H9 (cell line): Measurements from ENCODE around the gene C19orf73. TPM values are rescaled to one million over a fixed set of nuclear protein-coding genes. Genes with fewer than 3 reads are reported as not detected.
A peak's percentile ranks its signal among the peaks of the same experiment; 100 is the strongest.

Experiments
- DNase-seq: peaks from one replicate; pipeline ENCODE4 v3.0.0-alpha.2; 2017
- H2AFZ ChIP-seq: one replicate; pipeline ENCODE4 v1.6.1; 2013; ENCODE audit warnings: mild to moderate bottlenecking, low read length, control low read depth, moderate library complexity
- H2AK5ac ChIP-seq: 2 replicates; pipeline ENCODE4 v1.6.1; 2013; ENCODE audit warnings: low read length, control low read depth, mixed read lengths; ENCODE audit not compliant: insufficient read length
- H2BK120ac ChIP-seq: one replicate; pipeline ENCODE4 v1.6.1; 2013; ENCODE audit warnings: low read depth, mild to moderate bottlenecking, low read length, control low read depth, inconsistent platforms; ENCODE audit not compliant: poor library complexity, severe bottlenecking
- H2BK12ac ChIP-seq: 2 replicates; pipeline ENCODE4 v1.6.1; 2013; ENCODE audit warnings: low read length, control low read depth, mixed read lengths, low read depth; ENCODE audit not compliant: insufficient read length
- H2BK15ac ChIP-seq: 2 replicates; pipeline ENCODE4 v1.6.1; 2013; ENCODE audit warnings: low read depth, low read length, control low read depth
- H2BK20ac ChIP-seq: one replicate; pipeline ENCODE4 v1.6.1; 2013; ENCODE audit warnings: low read depth, mild to moderate bottlenecking, low read length, control low read depth, inconsistent platforms; ENCODE audit not compliant: poor library complexity, severe bottlenecking
- H2BK5ac ChIP-seq: 2 replicates; pipeline ENCODE4 v1.6.1; 2013; ENCODE audit warnings: low read length, control low read depth, mixed read lengths; ENCODE audit not compliant: insufficient read length
- H3K14ac ChIP-seq: 2 replicates; pipeline ENCODE4 v1.6.1; 2013; ENCODE audit warnings: low read length, control low read depth; ENCODE audit not compliant: insufficient read depth
- H3K18ac ChIP-seq: 2 replicates; pipeline ENCODE4 v1.6.1; 2013; ENCODE audit warnings: low read depth, mild to moderate bottlenecking, mixed read lengths, low read length, control low read depth; ENCODE audit not compliant: insufficient read length
- H3K23ac ChIP-seq: 2 replicates; pipeline ENCODE4 v1.6.1; 2013; ENCODE audit warnings: low read length, control low read depth, mixed read lengths, low read depth; ENCODE audit not compliant: insufficient read length
- H3K23me2 ChIP-seq: 2 replicates; pipeline ENCODE4 v1.6.1; 2013; ENCODE audit warnings: low read depth, mild to moderate bottlenecking, mixed read lengths, low read length, control low read depth; ENCODE audit not compliant: insufficient read length, poor library complexity, severe bottlenecking
- H3K27ac ChIP-seq: 2 replicates; pipeline ENCODE4 v1.5.1; 2013; ENCODE audit warnings: low read length, control low read depth, mixed read lengths, low read depth; ENCODE audit not compliant: insufficient read length
- H3K27me3 ChIP-seq: 2 replicates; pipeline ENCODE4 v1.6.1; 2013; ENCODE audit warnings: low read length, control low read depth, inconsistent platforms; ENCODE audit not compliant: insufficient read depth
- H3K4ac ChIP-seq: 2 replicates; pipeline ENCODE4 v1.6.1; 2013; ENCODE audit warnings: low read depth, mild to moderate bottlenecking, control low read depth, inconsistent platforms, low read length, moderate library complexity
- H3K4me1 ChIP-seq: 2 replicates; pipeline ENCODE4 v1.6.1; 2013; ENCODE audit warnings: low read length, control low read depth, inconsistent platforms; ENCODE audit not compliant: insufficient read depth
- H3K4me2 ChIP-seq: 2 replicates; pipeline ENCODE4 v1.6.1; 2013; ENCODE audit warnings: low read length, control low read depth, mixed read lengths; ENCODE audit not compliant: insufficient read length, insufficient read depth
- H3K56ac ChIP-seq: 2 replicates; pipeline ENCODE4 v1.6.1; 2013; ENCODE audit warnings: low read depth, mild to moderate bottlenecking, mixed read lengths, low read length, control low read depth; ENCODE audit not compliant: insufficient read length
- H3K79me1 ChIP-seq: 2 replicates; pipeline ENCODE4 v1.6.1; 2013; ENCODE audit warnings: low read depth, mild to moderate bottlenecking, moderate library complexity, low read length, control low read depth, inconsistent platforms; ENCODE audit not compliant: insufficient read depth, poor library complexity, severe bottlenecking
- H3K79me2 ChIP-seq: 2 replicates; pipeline ENCODE4 v1.6.1; 2013; ENCODE audit warnings: low read length, control low read depth, inconsistent platforms; ENCODE audit not compliant: insufficient read depth
- H3K9ac ChIP-seq: 2 replicates; pipeline ENCODE4 v1.6.1; 2013; ENCODE audit warnings: low read length, control low read depth, mixed read lengths; ENCODE audit not compliant: insufficient read length; ENCODE audit errors: extremely low read depth
- H3K9me3 ChIP-seq: one replicate; pipeline ENCODE4 v1.6.1; 2013; ENCODE audit warnings: low read depth, low read length, inconsistent platforms; ENCODE audit not compliant: control insufficient read depth
- H3T11ph ChIP-seq: one replicate; pipeline ENCODE4 v1.6.1; 2013; ENCODE audit warnings: mild to moderate bottlenecking, low read length, control low read depth, inconsistent platforms
- H4K20me1 ChIP-seq: one replicate; pipeline ENCODE4 v1.6.1; 2013; ENCODE audit not compliant: control insufficient read depth, insufficient read length, insufficient read depth
- H4K5ac ChIP-seq: 2 replicates; pipeline ENCODE4 v1.6.1; 2013; ENCODE audit warnings: low read depth, mild to moderate bottlenecking, mixed read lengths, low read length, control low read depth; ENCODE audit not compliant: insufficient read length
- H4K8ac ChIP-seq: replicated peaks from 2 replicates; pipeline ENCODE4 v1.6.1; 2013; ENCODE audit warnings: low read length, control low read depth, mixed read lengths, low read depth; ENCODE audit not compliant: insufficient read length
- H4K91ac ChIP-seq: 2 replicates; pipeline ENCODE4 v1.6.1; 2013; ENCODE audit warnings: low read depth, mild to moderate bottlenecking, moderate library complexity, mixed read lengths, low read length, control low read depth; ENCODE audit not compliant: insufficient read length
- H3K27ac Mint-ChIP-seq, 3 experiments: 2 replicates in 2 of 3; 3 replicates in 1 of 3; pipeline ENCODE4 v1.8.0; 2020 to 2021; ENCODE audit warnings: mixed read lengths in 3 of 3, mild to moderate bottlenecking in 1 of 3, moderate library complexity in 1 of 3
- H3K27me3 Mint-ChIP-seq: 2 replicates; pipeline ENCODE4 v1.8.0; 2021; ENCODE audit warnings: low read depth, mild to moderate bottlenecking, moderate library complexity, mixed read lengths
- H3K36me3 Mint-ChIP-seq, 3 experiments: 2 replicates in 2 of 3; 3 replicates in 1 of 3; pipeline ENCODE4 v1.8.0; 2020 to 2021; ENCODE audit warnings: low read depth in 3 of 3, mixed read lengths in 3 of 3; ENCODE audit not compliant: insufficient read depth in 1 of 3
- H3K4me1 Mint-ChIP-seq, 2 experiments: 2 replicates each; pipeline ENCODE4 v1.8.0; 2020; ENCODE audit warnings: mixed read lengths in 2 of 2
- H3K4me3 Mint-ChIP-seq, 2 experiments: 2 replicates in 1 of 2; 3 replicates in 1 of 2; pipeline ENCODE4 v1.8.0; 2020 to 2021; ENCODE audit warnings: mild to moderate bottlenecking in 2 of 2, mixed read lengths in 2 of 2, moderate library complexity in 1 of 2
- H3K9me3 Mint-ChIP-seq, 2 experiments: 2 replicates in 1 of 2; 3 replicates in 1 of 2; pipeline ENCODE4 v1.8.0; 2020; ENCODE audit warnings: mild to moderate bottlenecking in 2 of 2, mixed read lengths in 2 of 2, moderate library complexity in 1 of 2
- WGBS: extraction: QIAGEN DNeasy Blood & Tissue Kit; methylation state at CpG from one replicate; pipeline ENCODE4 v1.1.7; 2013; ENCODE audit warnings: missing lambda C conversion rate, low lambda C conversion rate, mixed read lengths; ENCODE audit not compliant: insufficient read length; ENCODE audit errors: extremely low coverage; 5-methylcytosine and 5-hydroxymethylcytosine counted together
- total RNA-seq: library from RNA; stranded (reverse); gene quantifications from 2 replicates; pipeline ENCODE4 v1.2.1, GENCODE V29; 2021
- TF ChIP-seq, protein P1 (sequence below): fragments of 200-600 bp; sonication (generic); conservative IDR thresholded peaks from 3 replicates; pipeline ENCODE4 v1.8.0; 2021; ENCODE audit warnings: antibody characterized with exemption, mild to moderate bottlenecking

C19orf73 gene
- total RNA-seq, 1 experiment from 2014 or later, result 1.1 TPM

DNA sequence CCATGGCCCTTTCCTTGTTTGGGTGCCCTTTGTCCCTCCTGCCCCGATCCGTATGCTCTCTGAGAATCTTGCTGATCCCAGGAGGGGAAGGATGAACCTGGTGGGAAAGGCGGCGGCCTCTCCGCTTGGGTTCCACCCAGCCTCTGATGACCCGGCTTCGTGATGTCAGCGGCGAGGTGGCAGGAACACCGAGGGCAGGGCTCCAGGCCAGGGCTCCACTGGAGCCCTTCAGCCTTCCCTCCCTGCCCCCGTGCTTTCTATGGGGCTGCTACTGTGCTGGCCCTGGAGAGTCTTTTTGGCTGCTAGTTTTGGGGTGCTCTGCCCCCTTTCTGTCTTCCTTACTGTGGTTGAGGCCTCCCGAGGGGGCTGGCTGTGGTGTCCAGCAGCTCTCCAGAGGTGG is 16.6 kb downstream of the C19orf73 start:
- TF ChIP-seq, protein P1, sequence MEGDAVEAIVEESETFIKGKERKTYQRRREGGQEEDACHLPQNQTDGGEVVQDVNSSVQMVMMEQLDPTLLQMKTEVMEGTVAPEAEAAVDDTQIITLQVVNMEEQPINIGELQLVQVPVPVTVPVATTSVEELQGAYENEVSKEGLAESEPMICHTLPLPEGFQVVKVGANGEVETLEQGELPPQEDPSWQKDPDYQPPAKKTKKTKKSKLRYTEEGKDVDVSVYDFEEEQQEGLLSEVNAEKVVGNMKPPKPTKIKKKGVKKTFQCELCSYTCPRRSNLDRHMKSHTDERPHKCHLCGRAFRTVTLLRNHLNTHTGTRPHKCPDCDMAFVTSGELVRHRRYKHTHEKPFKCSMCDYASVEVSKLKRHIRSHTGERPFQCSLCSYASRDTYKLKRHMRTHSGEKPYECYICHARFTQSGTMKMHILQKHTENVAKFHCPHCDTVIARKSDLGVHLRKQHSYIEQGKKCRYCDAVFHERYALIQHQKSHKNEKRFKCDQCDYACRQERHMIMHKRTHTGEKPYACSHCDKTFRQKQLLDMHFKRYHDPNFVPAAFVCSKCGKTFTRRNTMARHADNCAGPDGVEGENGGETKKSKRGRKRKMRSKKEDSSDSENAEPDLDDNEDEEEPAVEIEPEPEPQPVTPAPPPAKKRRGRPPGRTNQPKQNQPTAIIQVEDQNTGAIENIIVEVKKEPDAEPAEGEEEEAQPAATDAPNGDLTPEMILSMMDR, result no peak
- Histone ChIP-seq H3K9ac (no peak overlapping the region), H3K79me2 (no peaks in the 10 kb centered on the region), H2BK120ac (no peak overlapping the region), H3K4me1 (no peaks in the 10 kb centered on the region), H2BK20ac (no peak overlapping the region), H4K8ac (no peak overlapping the region), H3K27ac (no peak overlapping the region), H4K91ac (no peak overlapping the region), H2BK12ac (no peak overlapping the region), H3K18ac (no peak overlapping the region), H3K23me2 (no peaks in the 10 kb centered on the region), H3K56ac (no peak overlapping the region), H3K23ac (no peak overlapping the region), H3K4ac (no peak overlapping the region), H3K27me3 (no peaks in the 10 kb centered on the region), H3K79me1 (no peaks in the 10 kb centered on the region), H4K5ac (no peak overlapping the region), H2AFZ (no peak overlapping the region), H3K14ac (no peak overlapping the region), H2AK5ac (no peak overlapping the region), H3T11ph (no peak overlapping the region), H3K4me2 (no peak overlapping the region), H2BK5ac (no peak overlapping the region), H4K20me1 (no peaks in the 10 kb centered on the region), H3K9me3 (no peaks in the 10 kb centered on the region), H2BK15ac (no peak overlapping the region)
- Mint-ChIP-seq H3K4me1 (peaks cover 10 to 22% of the 10 kb centered on the region in 2 experiments), H3K9me3 (peaks cover 0 to 2% of the 10 kb centered on the region in 2 experiments; a peak in 2 of 5 replicates), H3K4me3 (no peak overlapping the region), H3K27me3 (no peaks in the 10 kb centered on the region; the same call in 1 of the 2 replicates), H3K27ac (peak overlapping the region in 2 of 3 experiments; percentile 59 to 72; a peak in 3 of 7 replicates), H3K36me3 (peaks cover 58 to 86% (median 82%) of the 10 kb centered on the region in 3 experiments)
- WGBS, result no CpG with 5 or more reads among the region's 12 CpGs
- DNase-seq, result no peak
